GM23338 (cell line): ENCODE data around the gene ARPC4. TPM values are rescaled to one million over a fixed set of nuclear protein-coding genes. Genes with fewer than 3 reads are reported as not detected.

Source experiments
- ATAC-seq: fragments of 200-7000 bp; cut with Tn5 transposase; 3 replicates; pipeline ENCODE4 v1.9.1; 2020
- DNase-seq: peaks from one replicate; pipeline ENCODE4 v3.0.0-alpha.2; 2015; ENCODE audit warnings: low spot score
- H2AFZ ChIP-seq: fragments of 200-600 bp; sonication (generic); 2 replicates; pipeline ENCODE4 v1.8.0; 2016; ENCODE audit warnings: antibody characterized with exemption, mild to moderate bottlenecking, moderate library complexity
- H3F3A ChIP-seq: fragments of 200-600 bp; sonication (generic); replicated peaks from 2 replicates; pipeline ENCODE4 v1.8.0; 2017; ENCODE audit warnings: antibody characterized with exemption, mixed run types, low read depth
- H3K27ac ChIP-seq: fragments of 200-600 bp; sonication (generic); 2 replicates; pipeline ENCODE4 v1.6.1; 2016; ENCODE audit warnings: low read depth
- H3K27me3 ChIP-seq: fragments of 200-600 bp; sonication (generic); 2 replicates; pipeline ENCODE4 v1.8.0; 2016; ENCODE audit warnings: mild to moderate bottlenecking, mixed run types, moderate library complexity; ENCODE audit not compliant: insufficient read depth
- H3K36me3 ChIP-seq: fragments of 200-600 bp; sonication (generic); 2 replicates; pipeline ENCODE4 v1.8.0; 2016; ENCODE audit warnings: mild to moderate bottlenecking; ENCODE audit not compliant: insufficient read depth
- H3K4me1 ChIP-seq: fragments of 200-600 bp; sonication (generic); 2 replicates; pipeline ENCODE4 v1.8.0; 2016; ENCODE audit warnings: mild to moderate bottlenecking, moderate library complexity; ENCODE audit not compliant: insufficient read depth
- H3K4me2 ChIP-seq: fragments of 200-600 bp; sonication (generic); 2 replicates; pipeline ENCODE4 v1.7.1; 2017; ENCODE audit warnings: mixed run types
- H3K4me3 ChIP-seq: fragments of 200-600 bp; sonication (generic); 2 replicates; pipeline ENCODE4 v1.6.1; 2016; ENCODE audit warnings: mixed run types
- H3K79me2 ChIP-seq: fragments of 200-600 bp; sonication (generic); replicated peaks from 2 replicates; pipeline ENCODE4 v1.8.0; 2017; ENCODE audit warnings: mild to moderate bottlenecking; ENCODE audit not compliant: insufficient read depth
- H3K9me2 ChIP-seq: fragments of 200-600 bp; sonication (generic); 2 replicates; pipeline ENCODE4 v1.8.0; 2017; ENCODE audit not compliant: insufficient read depth
- H4K20me1 ChIP-seq: fragments of 200-600 bp; sonication (generic); replicated peaks from 2 replicates; pipeline ENCODE4 v1.8.0; 2017; ENCODE audit warnings: mild to moderate bottlenecking; ENCODE audit not compliant: insufficient read depth
- H3K27ac Mint-ChIP-seq: 2 replicates; pipeline ENCODE4 v1.8.0; 2020; ENCODE audit warnings: inconsistent platforms, mild to moderate bottlenecking, moderate library complexity, mixed read lengths
- H3K27me3 Mint-ChIP-seq: 3 replicates; pipeline ENCODE4 v1.8.0; 2022; ENCODE audit warnings: low read depth, mild to moderate bottlenecking, moderate library complexity, mixed read lengths, inconsistent platforms; ENCODE audit not compliant: insufficient read depth, poor library complexity
- H3K36me3 Mint-ChIP-seq: 3 replicates; pipeline ENCODE4 v1.8.0; 2021; ENCODE audit warnings: low read depth, mild to moderate bottlenecking, inconsistent platforms, moderate library complexity, mixed read lengths
- H3K4me1 Mint-ChIP-seq: 3 replicates; pipeline ENCODE4 v1.8.0; 2020; ENCODE audit warnings: mild to moderate bottlenecking, inconsistent platforms, mixed read lengths
- H3K4me3 Mint-ChIP-seq: 3 replicates; pipeline ENCODE4 v1.8.0; 2021; ENCODE audit warnings: moderate library complexity, mild to moderate bottlenecking, inconsistent platforms, mixed read lengths
- H3K9me3 Mint-ChIP-seq: 3 replicates; pipeline ENCODE4 v1.8.0; 2020; ENCODE audit warnings: moderate library complexity, mild to moderate bottlenecking, inconsistent platforms, mixed read lengths
- CREB1 ChIP-seq: fragments of 250-450 bp; sonication (Bioruptor Pico); IDR thresholded peaks from 2 replicates; pipeline ENCODE4 v1.5.0; 2020; ENCODE audit warnings: low read depth, mild to moderate bottlenecking, moderate library complexity
- EZH2 ChIP-seq: fragments of 200-600 bp; sonication (generic); IDR thresholded peaks from one replicate; pipeline ENCODE4 v1.8.0; 2017; ENCODE audit warnings: antibody characterized with exemption, mild to moderate bottlenecking, low read depth; ENCODE audit not compliant: unreplicated experiment
- EZH2phosphoT487 ChIP-seq: fragments of 200-600 bp; sonication (generic); IDR thresholded peaks from one replicate; pipeline ENCODE4 v1.8.1; 2018; ENCODE audit warnings: antibody characterized with exemption; ENCODE audit not compliant: unreplicated experiment
- JUNB ChIP-seq: IDR thresholded peaks from one replicate; pipeline ENCODE4 v1.6.1; 2016; ENCODE audit warnings: antibody characterized with exemption; ENCODE audit not compliant: unreplicated experiment
- NANOG ChIP-seq: IDR thresholded peaks from 2 replicates; pipeline ENCODE4 v1.6.1; 2016; ENCODE audit warnings: antibody characterized with exemption, borderline replicate concordance
- POLR2AphosphoS5 ChIP-seq: IDR thresholded peaks from 2 replicates; pipeline ENCODE4 v1.6.1; 2016; ENCODE audit warnings: antibody characterized with exemption, low read depth
- STAT1 ChIP-seq: IDR thresholded peaks from one replicate; pipeline ENCODE4 v1.6.1; 2016; ENCODE audit warnings: antibody characterized with exemption; ENCODE audit not compliant: unreplicated experiment
- ZNF114 ChIP-seq: fragments of 250-450 bp; sonication (Bioruptor Pico); IDR thresholded peaks from 2 replicates; pipeline ENCODE4 v1.5.0; 2020; ENCODE audit warnings: mild to moderate bottlenecking, moderate library complexity
- ZNF331 ChIP-seq: fragments of 250-450 bp; sonication (Bioruptor Pico); IDR thresholded peaks from 2 replicates; pipeline ENCODE4 v1.5.0; 2020; ENCODE audit warnings: low read depth, mild to moderate bottlenecking, moderate library complexity
- polyA plus RNA-seq: library from polyadenylated mRNA; unstranded; fragments of >200 nt; fragmentation: Nextera tagmentation; extraction: Ambion mirVana; gene quantifications from 2 replicates; pipeline ENCODE4 v1.2.1, GENCODE V29; 2016
- total RNA-seq: library from RNA; depleted of rRNA; stranded (reverse); fragments of >200 nt; shearing (Covaris generic); gene quantifications from 2 replicates; pipeline ENCODE4 v1.2.3, GENCODE V29; 2014
- TF ChIP-seq, protein P1 (sequence below): IDR thresholded peaks from one replicate; pipeline ENCODE4 v1.6.1; 2018; ENCODE audit warnings: antibody characterized with exemption; ENCODE audit not compliant: unreplicated experiment
- TF ChIP-seq, protein P2 (sequence below): IDR thresholded peaks from 2 replicates; pipeline ENCODE4 v1.6.1; 2016; ENCODE audit warnings: antibody characterized with exemption
- TF ChIP-seq, protein P3 (sequence below): fragments of 250-450 bp; sonication (Bioruptor Pico); IDR thresholded peaks from 2 replicates; pipeline ENCODE4 v1.5.0; 2020; ENCODE audit warnings: mild to moderate bottlenecking, moderate library complexity
- TF ChIP-seq, protein P4 (sequence below), 2 experiments: fragments of 200-600 bp in 1 of 2; sonication (generic) in 1 of 2; conservative IDR thresholded peaks; 2 replicates each; pipeline versions ENCODE4 v1.5.1 to v1.6.1; 2016 to 2017; ENCODE audit warnings: antibody characterized with exemption in 2 of 2, low read depth in 2 of 2, mild to moderate bottlenecking in 2 of 2, moderate library complexity in 1 of 2

The ARPC4 gene
- total and polyA plus RNA-seq, 2 experiments from 2014 or later: 71.9 to 176 TPM

DNA sequence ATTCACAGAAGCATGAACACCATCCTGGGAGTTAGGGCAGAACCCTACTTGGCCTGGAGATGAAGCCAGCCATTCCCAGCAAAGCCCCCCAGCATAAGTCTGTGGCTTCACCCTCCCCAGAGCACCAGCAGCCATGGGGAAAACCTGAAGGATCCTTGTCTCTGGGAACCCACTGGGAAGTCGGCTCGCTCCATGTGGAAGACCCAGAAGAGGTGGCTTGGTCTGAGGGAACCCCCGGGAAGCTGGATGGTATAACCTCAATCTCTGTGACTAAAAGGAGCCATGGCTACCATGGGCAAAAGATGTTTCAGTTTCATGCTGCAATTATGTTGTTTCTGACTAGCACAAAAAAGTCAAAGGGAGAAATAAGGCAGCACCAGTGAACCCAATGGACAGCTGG is 62.7 kb downstream of the ARPC4 start:
- no peak overlapping the region for H3K27ac ChIP-seq
- H3K9me2 ChIP-seq: no peaks in the 10 kb centered on the region
- H3K27ac Mint-ChIP-seq: no peak overlapping the region
- H3K4me2 ChIP-seq: no peak overlapping the region
- no peaks in the 10 kb centered on the region for H3F3A ChIP-seq
- H2AFZ ChIP-seq: no peak overlapping the region
- H3K9me3 Mint-ChIP-seq: no peaks in the 10 kb centered on the region
- no peaks in the 10 kb centered on the region for H3K36me3 ChIP-seq
- H3K4me1 ChIP-seq: no peaks in the 10 kb centered on the region; the same call in 1 of the 2 replicates
- peaks cover 18% of the 10 kb centered on the region for H3K4me1 Mint-ChIP-seq
- H3K79me2 ChIP-seq: no peaks in the 10 kb centered on the region
- H3K36me3 Mint-ChIP-seq: no peaks in the 10 kb centered on the region
- H3K27me3 ChIP-seq: no peaks in the 10 kb centered on the region
- no peak overlapping the region for H3K4me3 ChIP-seq
- ATAC-seq (no peak), DNase-seq (no peak)
- no peak overlapping the region for H3K4me3 Mint-ChIP-seq
- H4K20me1 ChIP-seq: no peaks in the 10 kb centered on the region
- TF ChIP-seq JUNB (no peak), EZH2phosphoT487 (no peak), ZNF114 (CRISPR knock-in tag) (no peak), ZNF331 (CRISPR knock-in tag) (no peak), NANOG (no peak), POLR2AphosphoS5 (no peak), CREB1 (CRISPR knock-in tag) (no peak), EZH2 (no peak), STAT1 (no peak)
- TF ChIP-seq, protein P1, sequence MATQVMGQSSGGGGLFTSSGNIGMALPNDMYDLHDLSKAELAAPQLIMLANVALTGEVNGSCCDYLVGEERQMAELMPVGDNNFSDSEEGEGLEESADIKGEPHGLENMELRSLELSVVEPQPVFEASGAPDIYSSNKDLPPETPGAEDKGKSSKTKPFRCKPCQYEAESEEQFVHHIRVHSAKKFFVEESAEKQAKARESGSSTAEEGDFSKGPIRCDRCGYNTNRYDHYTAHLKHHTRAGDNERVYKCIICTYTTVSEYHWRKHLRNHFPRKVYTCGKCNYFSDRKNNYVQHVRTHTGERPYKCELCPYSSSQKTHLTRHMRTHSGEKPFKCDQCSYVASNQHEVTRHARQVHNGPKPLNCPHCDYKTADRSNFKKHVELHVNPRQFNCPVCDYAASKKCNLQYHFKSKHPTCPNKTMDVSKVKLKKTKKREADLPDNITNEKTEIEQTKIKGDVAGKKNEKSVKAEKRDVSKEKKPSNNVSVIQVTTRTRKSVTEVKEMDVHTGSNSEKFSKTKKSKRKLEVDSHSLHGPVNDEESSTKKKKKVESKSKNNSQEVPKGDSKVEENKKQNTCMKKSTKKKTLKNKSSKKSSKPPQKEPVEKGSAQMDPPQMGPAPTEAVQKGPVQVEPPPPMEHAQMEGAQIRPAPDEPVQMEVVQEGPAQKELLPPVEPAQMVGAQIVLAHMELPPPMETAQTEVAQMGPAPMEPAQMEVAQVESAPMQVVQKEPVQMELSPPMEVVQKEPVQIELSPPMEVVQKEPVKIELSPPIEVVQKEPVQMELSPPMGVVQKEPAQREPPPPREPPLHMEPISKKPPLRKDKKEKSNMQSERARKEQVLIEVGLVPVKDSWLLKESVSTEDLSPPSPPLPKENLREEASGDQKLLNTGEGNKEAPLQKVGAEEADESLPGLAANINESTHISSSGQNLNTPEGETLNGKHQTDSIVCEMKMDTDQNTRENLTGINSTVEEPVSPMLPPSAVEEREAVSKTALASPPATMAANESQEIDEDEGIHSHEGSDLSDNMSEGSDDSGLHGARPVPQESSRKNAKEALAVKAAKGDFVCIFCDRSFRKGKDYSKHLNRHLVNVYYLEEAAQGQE: no peak
- TF ChIP-seq, protein P2, sequence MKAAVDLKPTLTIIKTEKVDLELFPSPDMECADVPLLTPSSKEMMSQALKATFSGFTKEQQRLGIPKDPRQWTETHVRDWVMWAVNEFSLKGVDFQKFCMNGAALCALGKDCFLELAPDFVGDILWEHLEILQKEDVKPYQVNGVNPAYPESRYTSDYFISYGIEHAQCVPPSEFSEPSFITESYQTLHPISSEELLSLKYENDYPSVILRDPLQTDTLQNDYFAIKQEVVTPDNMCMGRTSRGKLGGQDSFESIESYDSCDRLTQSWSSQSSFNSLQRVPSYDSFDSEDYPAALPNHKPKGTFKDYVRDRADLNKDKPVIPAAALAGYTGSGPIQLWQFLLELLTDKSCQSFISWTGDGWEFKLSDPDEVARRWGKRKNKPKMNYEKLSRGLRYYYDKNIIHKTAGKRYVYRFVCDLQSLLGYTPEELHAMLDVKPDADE: no peak
- TF ChIP-seq, protein P3, sequence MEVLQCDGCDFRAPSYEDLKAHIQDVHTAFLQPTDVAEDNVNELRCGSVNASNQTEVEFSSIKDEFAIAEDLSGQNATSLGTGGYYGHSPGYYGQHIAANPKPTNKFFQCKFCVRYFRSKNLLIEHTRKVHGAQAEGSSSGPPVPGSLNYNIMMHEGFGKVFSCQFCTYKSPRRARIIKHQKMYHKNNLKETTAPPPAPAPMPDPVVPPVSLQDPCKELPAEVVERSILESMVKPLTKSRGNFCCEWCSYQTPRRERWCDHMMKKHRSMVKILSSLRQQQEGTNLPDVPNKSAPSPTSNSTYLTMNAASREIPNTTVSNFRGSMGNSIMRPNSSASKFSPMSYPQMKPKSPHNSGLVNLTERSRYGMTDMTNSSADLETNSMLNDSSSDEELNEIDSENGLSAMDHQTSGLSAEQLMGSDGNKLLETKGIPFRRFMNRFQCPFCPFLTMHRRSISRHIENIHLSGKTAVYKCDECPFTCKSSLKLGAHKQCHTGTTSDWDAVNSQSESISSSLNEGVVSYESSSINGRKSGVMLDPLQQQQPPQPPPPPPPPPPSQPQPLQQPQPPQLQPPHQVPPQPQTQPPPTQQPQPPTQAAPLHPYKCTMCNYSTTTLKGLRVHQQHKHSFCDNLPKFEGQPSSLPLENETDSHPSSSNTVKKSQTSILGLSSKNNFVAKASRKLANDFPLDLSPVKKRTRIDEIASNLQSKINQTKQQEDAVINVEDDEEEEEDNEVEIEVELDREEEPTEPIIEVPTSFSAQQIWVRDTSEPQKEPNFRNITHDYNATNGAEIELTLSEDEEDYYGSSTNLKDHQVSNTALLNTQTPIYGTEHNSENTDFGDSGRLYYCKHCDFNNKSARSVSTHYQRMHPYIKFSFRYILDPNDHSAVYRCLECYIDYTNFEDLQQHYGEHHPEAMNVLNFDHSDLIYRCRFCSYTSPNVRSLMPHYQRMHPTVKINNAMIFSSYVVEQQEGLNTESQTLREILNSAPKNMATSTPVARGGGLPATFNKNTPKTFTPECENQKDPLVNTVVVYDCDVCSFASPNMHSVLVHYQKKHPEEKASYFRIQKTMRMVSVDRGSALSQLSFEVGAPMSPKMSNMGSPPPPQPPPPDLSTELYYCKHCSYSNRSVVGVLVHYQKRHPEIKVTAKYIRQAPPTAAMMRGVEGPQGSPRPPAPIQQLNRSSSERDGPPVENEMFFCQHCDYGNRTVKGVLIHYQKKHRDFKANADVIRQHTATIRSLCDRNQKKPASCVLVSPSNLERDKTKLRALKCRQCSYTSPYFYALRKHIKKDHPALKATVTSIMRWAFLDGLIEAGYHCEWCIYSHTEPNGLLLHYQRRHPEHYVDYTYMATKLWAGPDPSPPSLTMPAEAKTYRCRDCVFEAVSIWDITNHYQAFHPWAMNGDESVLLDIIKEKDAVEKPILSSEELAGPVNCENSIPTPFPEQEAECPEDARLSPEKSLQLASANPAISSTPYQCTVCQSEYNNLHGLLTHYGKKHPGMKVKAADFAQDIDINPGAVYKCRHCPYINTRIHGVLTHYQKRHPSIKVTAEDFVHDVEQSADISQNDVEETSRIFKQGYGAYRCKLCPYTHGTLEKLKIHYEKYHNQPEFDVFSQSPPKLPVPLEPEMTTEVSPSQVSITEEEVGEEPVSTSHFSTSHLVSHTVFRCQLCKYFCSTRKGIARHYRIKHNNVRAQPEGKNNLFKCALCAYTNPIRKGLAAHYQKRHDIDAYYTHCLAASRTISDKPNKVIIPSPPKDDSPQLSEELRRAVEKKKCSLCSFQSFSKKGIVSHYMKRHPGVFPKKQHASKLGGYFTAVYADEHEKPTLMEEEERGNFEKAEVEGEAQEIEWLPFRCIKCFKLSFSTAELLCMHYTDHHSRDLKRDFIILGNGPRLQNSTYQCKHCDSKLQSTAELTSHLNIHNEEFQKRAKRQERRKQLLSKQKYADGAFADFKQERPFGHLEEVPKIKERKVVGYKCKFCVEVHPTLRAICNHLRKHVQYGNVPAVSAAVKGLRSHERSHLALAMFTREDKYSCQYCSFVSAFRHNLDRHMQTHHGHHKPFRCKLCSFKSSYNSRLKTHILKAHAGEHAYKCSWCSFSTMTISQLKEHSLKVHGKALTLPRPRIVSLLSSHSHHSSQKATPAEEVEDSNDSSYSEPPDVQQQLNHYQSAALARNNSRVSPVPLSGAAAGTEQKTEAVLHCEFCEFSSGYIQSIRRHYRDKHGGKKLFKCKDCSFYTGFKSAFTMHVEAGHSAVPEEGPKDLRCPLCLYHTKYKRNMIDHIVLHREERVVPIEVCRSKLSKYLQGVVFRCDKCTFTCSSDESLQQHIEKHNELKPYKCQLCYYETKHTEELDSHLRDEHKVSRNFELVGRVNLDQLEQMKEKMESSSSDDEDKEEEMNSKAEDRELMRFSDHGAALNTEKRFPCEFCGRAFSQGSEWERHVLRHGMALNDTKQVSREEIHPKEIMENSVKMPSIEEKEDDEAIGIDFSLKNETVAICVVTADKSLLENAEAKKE: no peak
- TF ChIP-seq, protein P4, sequence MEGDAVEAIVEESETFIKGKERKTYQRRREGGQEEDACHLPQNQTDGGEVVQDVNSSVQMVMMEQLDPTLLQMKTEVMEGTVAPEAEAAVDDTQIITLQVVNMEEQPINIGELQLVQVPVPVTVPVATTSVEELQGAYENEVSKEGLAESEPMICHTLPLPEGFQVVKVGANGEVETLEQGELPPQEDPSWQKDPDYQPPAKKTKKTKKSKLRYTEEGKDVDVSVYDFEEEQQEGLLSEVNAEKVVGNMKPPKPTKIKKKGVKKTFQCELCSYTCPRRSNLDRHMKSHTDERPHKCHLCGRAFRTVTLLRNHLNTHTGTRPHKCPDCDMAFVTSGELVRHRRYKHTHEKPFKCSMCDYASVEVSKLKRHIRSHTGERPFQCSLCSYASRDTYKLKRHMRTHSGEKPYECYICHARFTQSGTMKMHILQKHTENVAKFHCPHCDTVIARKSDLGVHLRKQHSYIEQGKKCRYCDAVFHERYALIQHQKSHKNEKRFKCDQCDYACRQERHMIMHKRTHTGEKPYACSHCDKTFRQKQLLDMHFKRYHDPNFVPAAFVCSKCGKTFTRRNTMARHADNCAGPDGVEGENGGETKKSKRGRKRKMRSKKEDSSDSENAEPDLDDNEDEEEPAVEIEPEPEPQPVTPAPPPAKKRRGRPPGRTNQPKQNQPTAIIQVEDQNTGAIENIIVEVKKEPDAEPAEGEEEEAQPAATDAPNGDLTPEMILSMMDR (conservative IDR thresholded peaks at IDR 0.05; ENCODE audit: low read depth in 2 of 2): no peak
- H3K27me3 Mint-ChIP-seq: peaks cover 1% of the 10 kb centered on the region
